Measurements from ENCODE around the gene BAZ2B.

GRCh38 chr2:159525012-159525411 is 91.3 kb downstream of the BAZ2B start:
- TF ChIP-seq EZH2 (IDR thresholded peaks at IDR 0.05; ENCODE audit: low read depth) = no peak
- no peak for TF ChIP-seq CTCF (conservative IDR thresholded peaks at IDR 0.05)

Measured in PC-9 (cell line).